ENCODE measurements around the gene ECT2. TPM values are rescaled to one million over a fixed set of nuclear protein-coding genes. Genes with fewer than 3 reads are reported as not detected.

Gene ECT2, protein sequence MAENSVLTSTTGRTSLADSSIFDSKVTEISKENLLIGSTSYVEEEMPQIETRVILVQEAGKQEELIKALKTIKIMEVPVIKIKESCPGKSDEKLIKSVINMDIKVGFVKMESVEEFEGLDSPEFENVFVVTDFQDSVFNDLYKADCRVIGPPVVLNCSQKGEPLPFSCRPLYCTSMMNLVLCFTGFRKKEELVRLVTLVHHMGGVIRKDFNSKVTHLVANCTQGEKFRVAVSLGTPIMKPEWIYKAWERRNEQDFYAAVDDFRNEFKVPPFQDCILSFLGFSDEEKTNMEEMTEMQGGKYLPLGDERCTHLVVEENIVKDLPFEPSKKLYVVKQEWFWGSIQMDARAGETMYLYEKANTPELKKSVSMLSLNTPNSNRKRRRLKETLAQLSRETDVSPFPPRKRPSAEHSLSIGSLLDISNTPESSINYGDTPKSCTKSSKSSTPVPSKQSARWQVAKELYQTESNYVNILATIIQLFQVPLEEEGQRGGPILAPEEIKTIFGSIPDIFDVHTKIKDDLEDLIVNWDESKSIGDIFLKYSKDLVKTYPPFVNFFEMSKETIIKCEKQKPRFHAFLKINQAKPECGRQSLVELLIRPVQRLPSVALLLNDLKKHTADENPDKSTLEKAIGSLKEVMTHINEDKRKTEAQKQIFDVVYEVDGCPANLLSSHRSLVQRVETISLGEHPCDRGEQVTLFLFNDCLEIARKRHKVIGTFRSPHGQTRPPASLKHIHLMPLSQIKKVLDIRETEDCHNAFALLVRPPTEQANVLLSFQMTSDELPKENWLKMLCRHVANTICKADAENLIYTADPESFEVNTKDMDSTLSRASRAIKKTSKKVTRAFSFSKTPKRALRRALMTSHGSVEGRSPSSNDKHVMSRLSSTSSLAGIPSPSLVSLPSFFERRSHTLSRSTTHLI
- 8.6 and 12.0 TPM in 2 replicates for polyA plus RNA-seq (2012; rRNA removed)
- 15.2 and 16.4 TPM in 2 replicates for polyA plus RNA-seq (2012; cell fraction: cytosol; rRNA removed)
- polyA plus RNA-seq (2012; cell fraction: nucleus; rRNA removed) = 6.3 and 12.8 TPM in 2 replicates

DNA sequence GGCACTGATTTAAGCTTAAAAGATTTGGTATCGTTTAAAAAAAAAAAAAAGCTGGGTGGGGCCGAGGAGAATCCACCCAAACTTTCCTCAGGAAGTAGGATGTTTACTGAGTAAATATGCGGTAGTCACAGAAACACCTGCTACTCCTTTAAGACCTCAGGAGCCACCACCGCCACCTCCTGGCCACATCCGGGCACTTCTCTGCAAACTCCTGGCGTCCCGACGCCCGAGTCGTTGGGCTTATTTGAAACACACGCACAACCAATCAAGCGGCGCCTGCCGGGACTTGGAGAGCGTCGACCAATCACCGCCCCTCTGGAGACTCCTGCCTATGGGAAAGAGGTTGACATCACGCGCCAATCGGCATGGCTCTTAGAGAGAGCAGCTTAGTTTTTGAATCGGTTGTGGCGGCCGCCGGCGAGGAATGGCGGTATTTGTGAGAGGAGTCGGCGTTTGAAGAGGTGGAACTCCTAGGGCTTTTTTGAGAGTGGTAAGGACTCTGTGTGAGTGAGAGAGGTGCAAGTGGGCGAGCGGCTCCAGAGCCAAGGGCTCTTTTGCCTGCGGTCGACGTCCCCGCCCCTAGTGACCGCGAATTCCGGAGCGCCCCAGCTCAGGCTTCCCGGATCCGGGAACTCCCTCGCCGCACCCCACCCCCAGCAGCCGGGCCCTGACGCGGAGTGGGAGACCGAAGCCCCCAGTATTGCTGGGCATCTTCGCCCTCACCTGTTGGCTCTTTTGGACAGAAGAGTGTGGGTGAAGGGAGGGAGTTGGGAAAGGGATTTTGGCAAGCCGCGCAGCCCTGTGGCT lies at the start of gene ECT2:
TSS of gene ECT2 (plus strand) at position 359 of the 807 bp plus-strand sequence. CDS start 3,805 bp downstream, outside the sequence.
- peaks cover 48% of the 10 kb centered on the region for H3K79me2 ChIP-seq (ENCODE audit: insufficient read depth)
- H3F3A ChIP-seq (replicated peaks; ENCODE audit: insufficient read depth) = peaks cover 22% of the 10 kb centered on the region
- peaks cover 9 to 12% of the 10 kb centered on the region in 2 experiments for H3K36me3 ChIP-seq (replicated peaks in 1 of 2; ENCODE audit: control insufficient read depth in 1 of 2, insufficient read depth in 2 of 2, low read length in 1 of 2)
- peak within 1 kb of the TSS; percentile 82 for H3K4me2 ChIP-seq
- ChIA-PET CTCF (interaction anchor here (0.6 to 1.7 kb wide), 10 partner anchors 11 to 340 kb away, joined by 3 to 6 read pairs (median 4); partner anchors contain the start of gene NCEH1), POLR2A (interaction anchor here (0.5 kb wide), 1 partner anchor 1303 kb away, joined by 3 read pairs; no protein-coding TSS in a partner anchor)
- WGBS (ENCODE audit: low lambda C conversion rate) = 2% methylated on average over 32 of the region's 49 CpGs
- H3K9me2 ChIP-seq = no peaks in the 10 kb centered on the region
- no peaks in the 10 kb centered on the region; a peak in 2 of 4 replicates for H3K4me1 ChIP-seq (ENCODE audit: control insufficient read depth in 1 of 2, insufficient read depth in 2 of 2, low read depth in 1 of 2, low read length in 1 of 2)
- H3K27me3 ChIP-seq (ENCODE audit: insufficient read depth) = no peaks in the 10 kb centered on the region
- H3K27ac ChIP-seq (ENCODE audit: low read depth in 2 of 2, low read length in 1 of 2) = peak within 1 kb of the TSS; percentile 83 to 96
- peak within 1 kb of the TSS; percentile 75 for H2AFZ ChIP-seq (ENCODE audit: low read depth)
- no peaks in the 10 kb centered on the region for H3K9me3 ChIP-seq
- peak within 1 kb of the TSS; percentile 92 to 98 for H3K4me3 ChIP-seq (ENCODE audit: low read depth in 2 of 2, low read length in 1 of 2)
- H3K9ac ChIP-seq = peak within 1 kb of the TSS; percentile 95
- H4K20me1 ChIP-seq (ENCODE audit: insufficient read depth) = no peaks in the 10 kb centered on the region
- DNase-seq = peak; percentile 95
- TF ChIP-seq MXI1 (IDR thresholded peaks at IDR 0.05; ENCODE audit: low read depth, low read length) (peak; percentile 60), SMC3 (IDR thresholded peaks at IDR 0.05; ENCODE audit: low read depth, low read length) (peak; percentile 26; the same call in 1 of the 2 replicates), MEF2A (IDR thresholded peaks at IDR 0.05; ENCODE audit: borderline replicate concordance, low read depth) (no peak), TEAD4 (IDR thresholded peaks at IDR 0.05; ENCODE audit: borderline replicate concordance, insufficient read depth) (peak; percentile 22; the same call in 1 of the 2 replicates), SIN3A (IDR thresholded peaks at IDR 0.05; ENCODE audit: borderline replicate concordance, low read depth, low read length) (peak; percentile 88; the same call in 1 of the 2 replicates), RAD21 (IDR thresholded peaks at IDR 0.05; ENCODE audit: low read length) (0 out of 2 replicates have a peak, but pooled peaks have one; percentile 28), FOXM1 (IDR thresholded peaks at IDR 0.05; ENCODE audit: low read depth) (peak; percentile 96), ELF1 (IDR thresholded peaks at IDR 0.05) (peak; percentile 59), TAF1 (IDR thresholded peaks at IDR 0.05; ENCODE audit: borderline replicate concordance, low read depth, low read length) (peak; percentile 74), EP300 (IDR thresholded peaks at IDR 0.05; ENCODE audit: borderline replicate concordance in 1 of 2, low read depth in 1 of 2, low read length in 1 of 2) (0 out of 4 replicates have a peak, but pooled peaks of 1 of the 2 experiments have one; percentile 13), RFX5 (IDR thresholded peaks at IDR 0.05; ENCODE audit: low read length) (peak; percentile 78; the same call in 1 of the 2 replicates), FOSL2 (IDR thresholded peaks at IDR 0.05; ENCODE audit: borderline replicate concordance, low read depth) (no peak), FOXJ3 (CRISPR knock-in tag; IDR thresholded peaks at IDR 0.05) (no peak), POLR2AphosphoS5 (IDR thresholded peaks at IDR 0.05; ENCODE audit: low read depth, low read length) (peak; percentile 71; the same call in 1 of the 2 replicates), YY1 (IDR thresholded peaks at IDR 0.05; ENCODE audit: low read depth) (0 out of 2 replicates have a peak, but pooled peaks have one; percentile 36), JUND (IDR thresholded peaks at IDR 0.05) (no peak), TCF12 (IDR thresholded peaks at IDR 0.05) (no peak), GATA2 (CRISPR knock-in tag; IDR thresholded peaks at IDR 0.05) (no peak), NFIC (IDR thresholded peaks at IDR 0.05; ENCODE audit: borderline replicate concordance) (no peak)
- TF ChIP-seq, protein P1, sequence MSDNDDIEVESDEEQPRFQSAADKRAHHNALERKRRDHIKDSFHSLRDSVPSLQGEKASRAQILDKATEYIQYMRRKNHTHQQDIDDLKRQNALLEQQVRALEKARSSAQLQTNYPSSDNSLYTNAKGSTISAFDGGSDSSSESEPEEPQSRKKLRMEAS (IDR thresholded peaks at IDR 0.05; ENCODE audit: low read depth) = no peak; the same call in none of the 2 replicates
- TF ChIP-seq, protein P2, sequence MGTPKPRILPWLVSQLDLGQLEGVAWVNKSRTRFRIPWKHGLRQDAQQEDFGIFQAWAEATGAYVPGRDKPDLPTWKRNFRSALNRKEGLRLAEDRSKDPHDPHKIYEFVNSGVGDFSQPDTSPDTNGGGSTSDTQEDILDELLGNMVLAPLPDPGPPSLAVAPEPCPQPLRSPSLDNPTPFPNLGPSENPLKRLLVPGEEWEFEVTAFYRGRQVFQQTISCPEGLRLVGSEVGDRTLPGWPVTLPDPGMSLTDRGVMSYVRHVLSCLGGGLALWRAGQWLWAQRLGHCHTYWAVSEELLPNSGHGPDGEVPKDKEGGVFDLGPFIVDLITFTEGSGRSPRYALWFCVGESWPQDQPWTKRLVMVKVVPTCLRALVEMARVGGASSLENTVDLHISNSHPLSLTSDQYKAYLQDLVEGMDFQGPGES (IDR thresholded peaks at IDR 0.05; ENCODE audit: low read depth, low read length) = peak; percentile 56
- TF ChIP-seq, protein P3, sequence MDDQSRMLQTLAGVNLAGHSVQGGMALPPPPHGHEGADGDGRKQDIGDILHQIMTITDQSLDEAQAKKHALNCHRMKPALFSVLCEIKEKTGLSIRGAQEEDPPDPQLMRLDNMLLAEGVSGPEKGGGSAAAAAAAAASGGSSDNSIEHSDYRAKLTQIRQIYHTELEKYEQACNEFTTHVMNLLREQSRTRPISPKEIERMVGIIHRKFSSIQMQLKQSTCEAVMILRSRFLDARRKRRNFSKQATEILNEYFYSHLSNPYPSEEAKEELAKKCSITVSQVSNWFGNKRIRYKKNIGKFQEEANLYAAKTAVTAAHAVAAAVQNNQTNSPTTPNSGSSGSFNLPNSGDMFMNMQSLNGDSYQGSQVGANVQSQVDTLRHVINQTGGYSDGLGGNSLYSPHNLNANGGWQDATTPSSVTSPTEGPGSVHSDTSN (IDR thresholded peaks at IDR 0.05) = no peak; the same call in 1 of the 2 replicates
- TF ChIP-seq, protein P4, sequence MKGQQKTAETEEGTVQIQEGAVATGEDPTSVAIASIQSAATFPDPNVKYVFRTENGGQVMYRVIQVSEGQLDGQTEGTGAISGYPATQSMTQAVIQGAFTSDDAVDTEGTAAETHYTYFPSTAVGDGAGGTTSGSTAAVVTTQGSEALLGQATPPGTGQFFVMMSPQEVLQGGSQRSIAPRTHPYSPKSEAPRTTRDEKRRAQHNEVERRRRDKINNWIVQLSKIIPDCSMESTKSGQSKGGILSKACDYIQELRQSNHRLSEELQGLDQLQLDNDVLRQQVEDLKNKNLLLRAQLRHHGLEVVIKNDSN (IDR thresholded peaks at IDR 0.05; ENCODE audit: borderline replicate concordance, low read depth) = no peak
- TF ChIP-seq, protein P5, sequence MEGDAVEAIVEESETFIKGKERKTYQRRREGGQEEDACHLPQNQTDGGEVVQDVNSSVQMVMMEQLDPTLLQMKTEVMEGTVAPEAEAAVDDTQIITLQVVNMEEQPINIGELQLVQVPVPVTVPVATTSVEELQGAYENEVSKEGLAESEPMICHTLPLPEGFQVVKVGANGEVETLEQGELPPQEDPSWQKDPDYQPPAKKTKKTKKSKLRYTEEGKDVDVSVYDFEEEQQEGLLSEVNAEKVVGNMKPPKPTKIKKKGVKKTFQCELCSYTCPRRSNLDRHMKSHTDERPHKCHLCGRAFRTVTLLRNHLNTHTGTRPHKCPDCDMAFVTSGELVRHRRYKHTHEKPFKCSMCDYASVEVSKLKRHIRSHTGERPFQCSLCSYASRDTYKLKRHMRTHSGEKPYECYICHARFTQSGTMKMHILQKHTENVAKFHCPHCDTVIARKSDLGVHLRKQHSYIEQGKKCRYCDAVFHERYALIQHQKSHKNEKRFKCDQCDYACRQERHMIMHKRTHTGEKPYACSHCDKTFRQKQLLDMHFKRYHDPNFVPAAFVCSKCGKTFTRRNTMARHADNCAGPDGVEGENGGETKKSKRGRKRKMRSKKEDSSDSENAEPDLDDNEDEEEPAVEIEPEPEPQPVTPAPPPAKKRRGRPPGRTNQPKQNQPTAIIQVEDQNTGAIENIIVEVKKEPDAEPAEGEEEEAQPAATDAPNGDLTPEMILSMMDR (IDR thresholded peaks at IDR 0.05) = peak; percentile 67
